Small intestine (tissue), 7 donors: ENCODE data around the gene MVB12B. TPM values are rescaled to one million over a fixed set of nuclear protein-coding genes. Genes with fewer than 3 reads are reported as not detected.

Experiments
- DNase-seq, 2 donors: peaks; one replicate each; pipeline versions ENCODE4 v3.0.0 to v3.0.0-alpha.2; 2013
- FAIRE-seq: peaks from 2 replicates; lab custom pipeline; 2012; peaks lifted over from hg19 to GRCh38; lab: Jason Lieb, UNC
- H3K27ac ChIP-seq, 3 donors: one replicate each; pipeline ENCODE4 v1.5.1; 2013; ENCODE audit warnings: low read length in 2 of 3, mild to moderate bottlenecking in 2 of 3, control low read depth in 1 of 3, inconsistent platforms in 1 of 3, low read depth in 1 of 3, moderate library complexity in 1 of 3
- H3K27me3 ChIP-seq, 3 donors: one replicate each; pipeline ENCODE4 v1.6.1; 2013; ENCODE audit warnings: low read length in 3 of 3, inconsistent platforms in 1 of 3; ENCODE audit not compliant: control insufficient read depth in 3 of 3, insufficient read depth in 3 of 3
- H3K36me3 ChIP-seq, 3 donors: one replicate each; pipeline ENCODE4 v1.6.1; 2013; ENCODE audit warnings: low read length in 3 of 3, inconsistent platforms in 1 of 3, low read depth in 1 of 3, mild to moderate bottlenecking in 1 of 3, moderate library complexity in 1 of 3; ENCODE audit not compliant: control insufficient read depth in 3 of 3, insufficient read depth in 2 of 3
- H3K4me1 ChIP-seq, 3 donors: one replicate each; pipeline ENCODE4 v1.6.1; 2013; ENCODE audit warnings: low read length in 2 of 3, inconsistent platforms in 1 of 3, low read depth in 1 of 3, mild to moderate bottlenecking in 1 of 3, moderate library complexity in 1 of 3; ENCODE audit not compliant: control insufficient read depth in 3 of 3, insufficient read depth in 2 of 3
- H3K4me3 ChIP-seq, 3 donors: one replicate each; pipeline ENCODE4 v1.5.1; 2013; ENCODE audit warnings: low read length in 3 of 3, control low read depth in 1 of 3, inconsistent platforms in 1 of 3, low read depth in 1 of 3, mild to moderate bottlenecking in 1 of 3, moderate library complexity in 1 of 3
- H3K9me3 ChIP-seq, 2 donors: one replicate each; pipeline ENCODE4 v1.6.1; 2013; ENCODE audit warnings: low read depth in 1 of 2, low read length in 1 of 2; ENCODE audit not compliant: control insufficient read depth in 2 of 2, insufficient read depth in 1 of 2
- WGBS, 3 donors: extraction: QIAGEN DNeasy Blood & Tissue Kit; methylation state at CpG; one replicate each; pipeline ENCODE4 v1.1.7; 2013; 5-methylcytosine and 5-hydroxymethylcytosine counted together
- polyA plus RNA-seq, 4 donors: library from polyadenylated mRNA; stranded (reverse) in 3 of 4; unstranded in 1 of 4; fragments of 200-250 nt in 3 of 4; fragments of 120-200 nt in 1 of 4; gene quantifications; one replicate each; pipeline versions ENCODE4 v1.2.1 to v1.2.3, GENCODE V29; 2013
- donor health status: healthy with polysubstance abuse.
- donor health status: control.
- donor health status: control.
- donor health status: Bipolar disorder and iron deficiency.
- donor health status: healthy.

MVB12B gene
- polyA plus RNA-seq, 4 donors: 1.6 to 10.0 (median 4.2) TPM

GRCh38 chr9:126354887-126355770 is 28.5 kb downstream of the MVB12B start:
- Histone ChIP-seq H3K9me3 (peaks cover 0 to 5% of the 10 kb centered on the region in 2 donors), H3K4me1 (no peaks in the 10 kb centered on the region), H3K36me3 (peaks cover 0 to 3% (median 0%) of the 10 kb centered on the region in 3 donors), H3K27me3 (no peaks in the 10 kb centered on the region), H3K27ac (no peak overlapping the region), H3K4me3 (no peak overlapping the region)
- WGBS, 3 donors: 83 to 94% (median 92%) methylated on average over 12 of the region's 12 CpGs
- DNase-seq (no peak), FAIRE-seq (no peak)

GRCh38 chr9:126357074-126357473 is 30.4 kb downstream of the MVB12B start:
- Histone ChIP-seq H3K4me3 (no peak overlapping the region), H3K4me1 (no peaks in the 10 kb centered on the region), H3K36me3 (peaks cover 0 to 3% (median 0%) of the 10 kb centered on the region in 3 donors), H3K27ac (no peak overlapping the region), H3K27me3 (no peaks in the 10 kb centered on the region), H3K9me3 (peaks cover 0 to 5% of the 10 kb centered on the region in 2 donors)
- 77 to 96% (median 93%) methylated on average over 1 of the region's 1 CpG for WGBS, 3 donors
- DNase-seq: no peak
- FAIRE-seq: no peak

- H3K27ac ChIP-seq: no peak overlapping the region
- H3K9me3 ChIP-seq: peaks cover 0 to 13% of the 10 kb centered on the region in 2 donors
- H3K27me3 ChIP-seq: no peaks in the 10 kb centered on the region
- FAIRE-seq (no peak), DNase-seq (no peak)
- no peaks in the 10 kb centered on the region for H3K4me1 ChIP-seq
- WGBS, 3 donors: 77 to 94% (median 84%) methylated on average over 1 of the region's 1 CpG
- no peak overlapping the region for H3K4me3 ChIP-seq
- peaks cover 0 to 3% (median 0%) of the 10 kb centered on the region in 3 donors for H3K36me3 ChIP-seq
Measured at GRCh38 chr9:126360073-126360472, 33.4 kb downstream of the MVB12B start.

DNA sequence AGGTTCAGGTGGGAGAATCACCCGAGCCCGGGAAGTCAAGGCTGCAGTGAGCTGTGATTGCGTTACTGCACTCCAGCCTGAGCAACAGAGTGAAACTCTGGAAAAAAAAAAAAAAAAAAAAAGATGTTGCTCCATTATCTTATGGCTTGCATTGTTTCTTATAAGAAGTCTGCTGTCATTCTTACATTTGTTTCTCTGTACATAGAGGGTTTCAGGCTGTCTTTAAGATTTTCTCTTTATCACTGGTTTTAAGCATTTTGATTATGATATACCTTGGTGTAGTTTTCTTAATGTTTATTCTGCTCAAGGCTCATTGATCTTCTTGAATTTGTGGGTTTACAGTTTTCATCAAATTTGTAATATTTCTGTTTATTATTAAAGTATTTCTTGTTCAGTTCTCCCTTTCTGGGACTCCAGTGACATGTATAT is 35.2 kb downstream of the MVB12B start:
- H3K27me3 ChIP-seq: no peaks in the 10 kb centered on the region
- no peak overlapping the region for H3K27ac ChIP-seq
- H3K36me3 ChIP-seq: peaks cover 0 to 3% (median 1%) of the 10 kb centered on the region in 3 donors
- peaks cover 0 to 13% of the 10 kb centered on the region in 2 donors for H3K9me3 ChIP-seq
- FAIRE-seq: no peak
- 92 to 97% (median 96%) methylated on average over 3 of the region's 3 CpGs for WGBS, 3 donors
- no peak overlapping the region for H3K4me3 ChIP-seq
- peaks cover 0 to 2% (median 0%) of the 10 kb centered on the region in 3 donors for H3K4me1 ChIP-seq
- no peak for DNase-seq

DNA sequence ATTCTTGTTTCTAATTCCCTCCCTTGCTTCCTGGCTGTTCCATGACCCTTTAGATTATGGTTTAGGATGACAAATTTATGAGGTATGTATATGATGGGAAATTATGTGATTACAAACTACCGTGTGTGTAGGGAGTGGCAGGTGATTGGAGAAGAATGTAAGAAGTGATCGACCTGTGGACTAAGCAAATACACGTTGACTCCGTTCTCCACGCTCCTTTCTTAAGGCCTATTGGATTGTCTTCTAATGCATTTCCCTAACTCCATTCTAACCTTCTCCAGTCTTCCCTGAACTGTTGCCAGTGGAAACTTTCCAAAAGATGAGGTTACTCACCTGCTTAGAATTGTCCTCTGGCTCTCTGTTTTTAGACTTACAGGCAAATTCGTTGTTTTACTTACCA is 36.6 kb downstream of the MVB12B start:
- FAIRE-seq (no peak), DNase-seq (peak; percentile 31 to 41)
- WGBS, 3 donors: 81 to 89% (median 84%) methylated on average over 6 of the region's 6 CpGs
- Histone ChIP-seq H3K27me3 (no peaks in the 10 kb centered on the region), H3K36me3 (peaks cover 0 to 8% (median 1%) of the 10 kb centered on the region in 3 donors), H3K27ac (peak overlapping the region in 1 of 3 donors; percentile 69), H3K9me3 (peaks cover 0 to 13% of the 10 kb centered on the region in 2 donors), H3K4me3 (no peak overlapping the region), H3K4me1 (peaks cover 0 to 13% (median 0%) of the 10 kb centered on the region in 3 donors)

GRCh38 chr9:126363847-126364671 is 37.4 kb downstream of the MVB12B start:
- WGBS, 3 donors: 87 to 93% (median 89%) methylated on average over 8 of the region's 8 CpGs
- H3K27me3 ChIP-seq: no peaks in the 10 kb centered on the region
- peak overlapping the region in 1 of 3 donors; percentile 69 for H3K27ac ChIP-seq
- no peak overlapping the region for H3K4me3 ChIP-seq
- H3K9me3 ChIP-seq: peaks cover 0 to 13% of the 10 kb centered on the region in 2 donors
- peaks cover 0 to 13% (median 0%) of the 10 kb centered on the region in 3 donors for H3K4me1 ChIP-seq
- no peak for FAIRE-seq
- peak in 1 of 2 donors; percentile 17 for DNase-seq
- peaks cover 0 to 8% (median 1%) of the 10 kb centered on the region in 3 donors for H3K36me3 ChIP-seq

- H3K27me3 ChIP-seq: no peaks in the 10 kb centered on the region
- FAIRE-seq (no peak), DNase-seq (no peak)
- 82 to 94% (median 85%) methylated on average over 3 of the region's 3 CpGs for WGBS, 3 donors
- peaks cover 0 to 13% (median 0%) of the 10 kb centered on the region in 3 donors for H3K4me1 ChIP-seq
- peaks cover 0 to 11% of the 10 kb centered on the region in 2 donors for H3K9me3 ChIP-seq
- H3K27ac ChIP-seq: no peak overlapping the region
- H3K36me3 ChIP-seq: peaks cover 0 to 12% (median 1%) of the 10 kb centered on the region in 3 donors
- no peak overlapping the region for H3K4me3 ChIP-seq
Measured at GRCh38 chr9:126365780-126366179, 39.2 kb downstream of the MVB12B start.
